NCI-H1092 (cell line): ENCODE data around the gene CYP2J2.
"Not testable (repeated sequence)": the region's sequence is repeated elsewhere in the genome, so short reads cannot be mapped to it uniquely, and the experiment has no call there.

Source experiments
- DNase-seq: peaks from one replicate; lab custom pipeline; 2025; lab: John Stamatoyannopoulos, UW

CYP2J2 gene

GRCh38 chr1:59866462-59866861 lies 60.1 kb downstream of the CYP2J2 start:
- no peak for DNase-seq

GRCh38 chr1:59857679-59858354 lies 68.8 kb downstream of the CYP2J2 start:
- DNase-seq: no peak

- DNase-seq: no peak
Measured at GRCh38 chr1:59856725-59857338, 69.7 kb downstream of the CYP2J2 start.

- DNase-seq: not testable (repeated sequence)
Measured at GRCh38 chr1:59855297-59855696, 71.3 kb downstream of the CYP2J2 start.

GRCh38 chr1:59852117-59852516 lies 74.5 kb downstream of the CYP2J2 start:
- DNase-seq: no peak

GRCh38 chr1:59846895-59847282 lies 79.7 kb downstream of the CYP2J2 start:
- no peak for DNase-seq

- DNase-seq: no peak
Measured at GRCh38 chr1:59846209-59846894, 80.2 kb downstream of the CYP2J2 start.

GRCh38 chr1:59845091-59845490 lies 81.5 kb downstream of the CYP2J2 start:
- DNase-seq: no peak
